ENCODE data around the gene MLLT1. TPM values are rescaled to one million over a fixed set of nuclear protein-coding genes. Genes with fewer than 3 reads are reported as not detected.

The MLLT1 gene
- total RNA-seq, 1 experiment from 2014 or later, result 13.4 TPM

- Histone ChIP-seq H3K4me3 (no peak overlapping the region), H3K9me3 (replicated peaks) (no peaks in the 10 kb centered on the region), H3K27me3 (replicated peaks) (no peaks in the 10 kb centered on the region), H3K36me3 (no peaks in the 10 kb centered on the region), H3K27ac (no peak overlapping the region), H3K4me1 (replicated peaks) (no peaks in the 10 kb centered on the region)
- no peak for DNase-seq (ENCODE audit: low read depth in 1 of 2, low spot score in 2 of 2)
Observed at GRCh38 chr19:6161271-6161850, 118.4 kb downstream of the MLLT1 start.

Other genes starting within 250 kb of the MLLT1 start
- gene RFX2, start 169.5 kb downstream of the MLLT1 start, total RNA-seq (2014; rRNA removed; shearing (Covaris generic)), result 9.7 and 13.1 TPM in 2 replicates
- not detected in 2 replicates for gene ACSBG2, start 144.3 kb downstream of the MLLT1 start, total RNA-seq (2014; rRNA removed; shearing (Covaris generic))
- gene ACER1, start 53.6 kb upstream of the MLLT1 start, total RNA-seq (2014; rRNA removed; shearing (Covaris generic)), result not detected in 2 replicates
- 106 and 118 TPM in 2 replicates for gene CLPP, start 81.6 kb upstream of the MLLT1 start, total RNA-seq (2014; rRNA removed; shearing (Covaris generic))
- 24.0 and 45.2 TPM in 2 replicates for gene ALKBH7, start 92.8 kb upstream of the MLLT1 start, total RNA-seq (2014; rRNA removed; shearing (Covaris generic))
- 1.2 and 1.3 TPM in 2 replicates for gene PSPN, start 96.0 kb upstream of the MLLT1 start, total RNA-seq (2014; rRNA removed; shearing (Covaris generic))
- 35.6 and 46.9 TPM in 2 replicates for gene GTF2F1, start 113.2 kb upstream of the MLLT1 start, total RNA-seq (2014; rRNA removed; shearing (Covaris generic))
- gene KHSRP, start 144.8 kb upstream of the MLLT1 start, total RNA-seq (2014; rRNA removed; shearing (Covaris generic)), result 66.3 and 129 TPM in 2 replicates
- gene SLC25A41, start 153.8 kb upstream of the MLLT1 start, total RNA-seq (2014; rRNA removed; shearing (Covaris generic)), result not detected in 2 replicates
- gene SLC25A23, start 179.8 kb upstream of the MLLT1 start, total RNA-seq (2014; rRNA removed; shearing (Covaris generic)), result 3.9 and 5.0 TPM in 2 replicates
- gene CRB3, start 184.3 kb upstream of the MLLT1 start, total RNA-seq (2014; rRNA removed; shearing (Covaris generic)), result not detected in 2 replicates
- gene DENND1C, start 201.8 kb upstream of the MLLT1 start, total RNA-seq (2014; rRNA removed; shearing (Covaris generic)), result not detected in 2 replicates
- gene TUBB4A, start 222.3 kb upstream of the MLLT1 start, total RNA-seq (2014; rRNA removed; shearing (Covaris generic)), result not detected in 2 replicates